NB4 (cell line): ENCODE data around the gene GRIN2A.
"Not testable (repeated sequence)": the region's sequence is repeated elsewhere in the genome, so short reads cannot be mapped to it uniquely, and the experiment has no call there.

Experiments used
- DNase-seq: peaks from one replicate; pipeline ENCODE4 v3.0.0; 2010; ENCODE audit warnings: low read depth
- H3K4me3 ChIP-seq: one replicate; pipeline ENCODE4 v1.5.1; 2011; ENCODE audit warnings: mild to moderate bottlenecking, low read depth, low read length, moderate library complexity
- MYC ChIP-seq: IDR thresholded peaks from 2 replicates; pipeline ENCODE4 v1.6.1; 2011; ENCODE audit warnings: low read depth, low read length
- POLR2A ChIP-seq: IDR thresholded peaks from 2 replicates; pipeline ENCODE4 v1.6.1; 2011; ENCODE audit warnings: mild to moderate bottlenecking; ENCODE audit not compliant: insufficient read length; ENCODE audit errors: extremely low read depth
- TF ChIP-seq, protein P1 (sequence below): IDR thresholded peaks from 2 replicates; pipeline ENCODE4 v1.6.1; 2011; ENCODE audit warnings: low read depth, low read length
- TF ChIP-seq, protein P2 (sequence below): IDR thresholded peaks from one replicate; pipeline ENCODE4 v1.5.1; 2012; ENCODE audit warnings: low read depth, low read length

The GRIN2A gene

GRCh38 chr16:9898124-9898523, 284.1 kb downstream of the GRIN2A start:
- no peak overlapping the region for H3K4me3 ChIP-seq
- TF ChIP-seq, protein P1, sequence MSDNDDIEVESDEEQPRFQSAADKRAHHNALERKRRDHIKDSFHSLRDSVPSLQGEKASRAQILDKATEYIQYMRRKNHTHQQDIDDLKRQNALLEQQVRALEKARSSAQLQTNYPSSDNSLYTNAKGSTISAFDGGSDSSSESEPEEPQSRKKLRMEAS = no peak
- TF ChIP-seq POLR2A = no peak
- TF ChIP-seq MYC = no peak
- TF ChIP-seq, protein P2, sequence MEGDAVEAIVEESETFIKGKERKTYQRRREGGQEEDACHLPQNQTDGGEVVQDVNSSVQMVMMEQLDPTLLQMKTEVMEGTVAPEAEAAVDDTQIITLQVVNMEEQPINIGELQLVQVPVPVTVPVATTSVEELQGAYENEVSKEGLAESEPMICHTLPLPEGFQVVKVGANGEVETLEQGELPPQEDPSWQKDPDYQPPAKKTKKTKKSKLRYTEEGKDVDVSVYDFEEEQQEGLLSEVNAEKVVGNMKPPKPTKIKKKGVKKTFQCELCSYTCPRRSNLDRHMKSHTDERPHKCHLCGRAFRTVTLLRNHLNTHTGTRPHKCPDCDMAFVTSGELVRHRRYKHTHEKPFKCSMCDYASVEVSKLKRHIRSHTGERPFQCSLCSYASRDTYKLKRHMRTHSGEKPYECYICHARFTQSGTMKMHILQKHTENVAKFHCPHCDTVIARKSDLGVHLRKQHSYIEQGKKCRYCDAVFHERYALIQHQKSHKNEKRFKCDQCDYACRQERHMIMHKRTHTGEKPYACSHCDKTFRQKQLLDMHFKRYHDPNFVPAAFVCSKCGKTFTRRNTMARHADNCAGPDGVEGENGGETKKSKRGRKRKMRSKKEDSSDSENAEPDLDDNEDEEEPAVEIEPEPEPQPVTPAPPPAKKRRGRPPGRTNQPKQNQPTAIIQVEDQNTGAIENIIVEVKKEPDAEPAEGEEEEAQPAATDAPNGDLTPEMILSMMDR = no peak
- no peak for DNase-seq

DNA sequence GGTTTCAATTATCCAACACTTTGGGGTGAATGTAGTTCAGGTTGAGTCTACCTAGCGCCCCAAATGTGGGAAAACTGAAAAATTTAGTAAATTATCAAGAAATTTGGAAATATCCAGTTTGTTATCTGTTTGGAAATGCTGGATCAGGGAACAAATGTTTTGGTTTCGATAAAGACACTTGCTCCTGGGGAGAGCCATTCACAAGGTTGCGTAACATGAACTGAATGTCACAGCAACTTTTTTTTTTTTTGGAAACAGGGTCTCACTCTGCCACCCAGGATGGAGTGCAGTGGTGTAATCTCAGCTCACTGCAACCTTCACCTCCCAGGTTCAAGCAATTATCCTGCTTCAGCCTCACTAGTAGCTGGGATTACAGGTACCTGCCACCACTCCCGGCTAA, 286.4 kb downstream of the GRIN2A start:
- no peak overlapping the region for H3K4me3 ChIP-seq
- TF ChIP-seq, protein P1 = no peak
- no peak for TF ChIP-seq MYC
- TF ChIP-seq POLR2A = no peak
- TF ChIP-seq, protein P2 = no peak
- no peak for DNase-seq

- no peak for DNase-seq
- H3K4me3 ChIP-seq = no peak overlapping the region
- TF ChIP-seq, protein P2 = no peak
- TF ChIP-seq, protein P1 = no peak
Measured at GRCh38 chr16:9885876-9886275, 296.4 kb downstream of the GRIN2A start.

DNA sequence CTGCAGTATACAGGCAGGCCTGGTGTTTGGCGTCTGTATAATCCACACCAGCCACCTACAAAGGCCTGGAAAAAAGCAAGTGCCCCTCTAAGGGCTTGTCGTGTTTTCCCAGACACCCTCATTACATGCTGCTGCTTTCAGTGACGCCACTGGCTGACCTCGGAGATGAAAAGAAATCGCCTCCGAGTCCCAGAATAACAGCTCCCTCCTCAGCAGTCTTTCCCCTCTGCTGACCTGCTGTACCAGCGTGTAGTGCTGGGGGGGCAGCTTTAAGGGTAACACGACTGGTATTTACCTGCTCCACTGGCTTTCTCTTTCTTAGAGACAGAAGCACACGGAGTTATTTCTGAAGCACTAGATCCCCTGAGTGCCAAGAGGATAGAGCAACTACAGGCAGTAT, 296.8 kb downstream of the GRIN2A start:
- H3K4me3 ChIP-seq = no peak overlapping the region
- TF ChIP-seq MYC = no peak
- TF ChIP-seq, protein P2 = no peak

DNA sequence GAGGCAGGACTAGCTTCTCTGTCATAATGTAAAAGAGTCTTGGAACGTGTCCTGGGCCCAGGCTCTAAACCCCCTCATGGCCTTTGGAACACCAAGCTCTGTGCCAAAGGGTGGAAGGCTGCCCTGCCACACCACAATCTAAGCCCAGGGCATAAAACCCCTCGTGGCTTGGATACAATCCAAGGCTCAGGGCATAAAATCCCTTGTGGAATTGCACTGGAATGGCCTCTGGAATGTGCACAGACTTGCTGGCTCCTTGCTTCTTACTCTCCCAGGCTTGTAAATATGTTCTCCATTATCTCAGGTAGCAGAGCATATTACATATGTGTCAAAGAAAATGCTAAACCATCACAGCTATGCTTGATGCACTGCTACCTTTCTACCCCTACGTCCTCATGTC, 306.2 kb downstream of the GRIN2A start:
- not testable (repeated sequence) for DNase-seq, H3K4me3 ChIP-seq

More for the DNA sequence above, 296.8 kb downstream of the GRIN2A start:
- no peak for DNase-seq

- no peak overlapping the region for H3K4me3 ChIP-seq
- no peak for DNase-seq
- TF ChIP-seq, protein P2 = no peak
- TF ChIP-seq MYC (no peak), POLR2A (no peak)
- TF ChIP-seq, protein P1 = no peak
Measured at GRCh38 chr16:9874219-9874618, 308.0 kb downstream of the GRIN2A start.
